Measurements from ENCODE around the gene DAB2IP.

Gene DAB2IP

DNA sequence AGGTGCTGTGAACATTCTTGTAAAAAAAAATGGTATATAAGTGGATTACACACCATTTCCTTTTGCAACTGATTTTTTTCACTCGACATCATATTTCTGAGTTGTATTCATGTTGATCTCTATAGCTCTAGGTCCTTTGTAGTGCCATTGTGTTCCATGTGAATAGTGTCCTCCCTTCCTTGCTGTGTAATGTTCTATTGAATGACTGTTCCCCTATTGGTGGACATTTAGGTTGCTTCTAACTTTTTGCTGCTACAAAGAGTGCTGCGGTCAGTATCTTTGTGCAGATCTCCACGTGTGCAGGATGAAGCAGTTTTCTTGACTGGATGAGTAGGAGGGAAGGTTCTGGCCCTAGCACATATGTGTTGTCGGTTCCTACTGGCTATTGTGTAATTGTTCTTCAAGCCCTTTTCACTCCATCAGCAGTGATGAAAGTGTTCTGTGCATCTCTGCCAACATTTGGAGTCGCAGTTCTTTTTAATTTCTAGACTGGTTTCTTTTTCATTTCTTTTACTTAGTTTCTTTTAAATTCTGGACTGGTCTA, 20.2 kb downstream of the DAB2IP start:
- no peak overlapping the region for H3K9ac ChIP-seq
- H3K4me3 ChIP-seq: no peak overlapping the region
- no peak for TF ChIP-seq Cebpa-rat (IDR thresholded peaks at IDR 0.05)
- H3K9me3 ChIP-seq: no peaks in the 10 kb centered on the region
- no peak overlapping the region for H3K4me2 ChIP-seq
- H4K20me1 ChIP-seq: peaks cover 33% of the 10 kb centered on the region
- H3K27ac ChIP-seq: no peak overlapping the region
- peaks cover 7% of the 10 kb centered on the region for H3K4me1 ChIP-seq
- H3K36me3 ChIP-seq: 0 out of 2 replicates have a peak, but pooled peaks cover 7% of the 10 kb centered on the region
- H3K27me3 ChIP-seq: no peaks in the 10 kb centered on the region

DNA sequence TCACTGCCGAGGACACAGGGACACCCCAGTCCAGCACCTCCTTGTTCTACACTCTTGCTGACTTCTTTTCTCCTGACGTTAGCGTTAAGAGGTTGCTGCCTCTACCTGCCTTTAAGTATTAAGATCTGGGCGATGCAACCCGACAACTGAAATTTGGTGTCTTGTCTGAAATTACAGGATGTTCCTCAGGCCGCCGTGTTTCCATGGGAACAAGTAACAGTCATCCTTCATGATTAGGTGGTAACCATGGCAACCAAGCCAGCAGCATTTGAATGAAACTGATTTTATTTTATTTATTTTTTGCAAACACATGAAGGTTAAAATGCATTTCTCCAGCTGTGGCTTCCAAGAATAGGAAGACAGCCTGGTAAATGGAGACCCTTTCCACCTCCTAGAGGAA, 20.8 kb downstream of the DAB2IP start:
- Histone ChIP-seq H3K36me3 (0 out of 2 replicates have a peak, but pooled peaks cover 7% of the 10 kb centered on the region), H3K27me3 (no peaks in the 10 kb centered on the region), H3K9ac (no peak overlapping the region), H3K27ac (no peak overlapping the region), H3K4me3 (no peak overlapping the region), H3K4me2 (no peak overlapping the region), H3K9me3 (no peaks in the 10 kb centered on the region), H4K20me1 (peaks cover 38% of the 10 kb centered on the region), H3K4me1 (peaks cover 7% of the 10 kb centered on the region)
- no peak for TF ChIP-seq Cebpa-rat (IDR thresholded peaks at IDR 0.05)

DNA sequence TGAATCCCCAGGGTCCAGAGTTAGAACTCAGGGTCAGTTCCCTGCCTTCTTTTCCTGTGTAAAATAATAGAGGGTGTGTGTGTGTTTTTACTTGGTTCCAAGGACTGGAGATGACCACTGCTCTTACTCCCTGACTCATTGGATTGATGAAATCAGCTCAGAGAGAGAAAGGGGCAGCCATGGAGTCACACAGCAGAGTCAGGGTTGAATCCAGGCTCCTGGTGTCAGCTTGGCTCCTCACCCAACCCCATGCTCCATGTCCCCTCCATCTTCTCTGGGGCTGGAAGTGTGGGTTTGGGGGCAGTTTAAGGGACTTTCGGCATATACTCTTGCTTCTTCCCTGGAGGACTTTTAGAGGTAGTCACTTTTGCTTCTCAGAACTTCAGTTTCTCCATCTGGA, 21.6 kb downstream of the DAB2IP start:
- Histone ChIP-seq H3K36me3 (0 out of 2 replicates have a peak, but pooled peaks cover 4% of the 10 kb centered on the region), H3K4me1 (peaks cover 7% of the 10 kb centered on the region), H3K27ac (no peak overlapping the region), H3K27me3 (no peaks in the 10 kb centered on the region), H4K20me1 (peaks cover 38% of the 10 kb centered on the region), H3K4me3 (no peak overlapping the region), H3K9me3 (no peaks in the 10 kb centered on the region), H3K4me2 (0 out of 2 replicates have a peak overlapping the region, but pooled peaks have one; percentile 4), H3K9ac (no peak overlapping the region)
- TF ChIP-seq Cebpa-rat (IDR thresholded peaks at IDR 0.05): no peak

DNA sequence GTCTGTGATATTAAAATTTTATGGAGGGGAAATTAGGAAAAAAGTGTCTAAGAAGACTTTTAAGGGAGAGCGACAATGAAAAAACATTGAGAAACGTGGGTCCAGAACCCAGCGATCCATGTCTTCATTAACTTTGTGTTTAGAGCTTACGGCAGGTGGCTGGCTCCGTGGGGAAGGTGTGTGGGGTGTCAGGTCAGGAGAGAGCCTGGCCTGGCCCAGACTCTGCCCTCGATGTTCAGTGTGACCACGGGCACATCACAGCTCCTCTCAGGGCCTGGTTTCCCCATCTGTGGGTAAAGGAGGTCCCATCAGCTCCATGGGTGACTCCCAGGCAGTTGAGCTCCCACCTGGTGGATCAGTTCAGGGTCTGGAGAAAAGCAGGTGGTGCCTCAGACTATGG, 22.1 kb downstream of the DAB2IP start:
- TF ChIP-seq Cebpa-rat (IDR thresholded peaks at IDR 0.05): no peak
- H3K4me2 ChIP-seq: no peak overlapping the region

DNA sequence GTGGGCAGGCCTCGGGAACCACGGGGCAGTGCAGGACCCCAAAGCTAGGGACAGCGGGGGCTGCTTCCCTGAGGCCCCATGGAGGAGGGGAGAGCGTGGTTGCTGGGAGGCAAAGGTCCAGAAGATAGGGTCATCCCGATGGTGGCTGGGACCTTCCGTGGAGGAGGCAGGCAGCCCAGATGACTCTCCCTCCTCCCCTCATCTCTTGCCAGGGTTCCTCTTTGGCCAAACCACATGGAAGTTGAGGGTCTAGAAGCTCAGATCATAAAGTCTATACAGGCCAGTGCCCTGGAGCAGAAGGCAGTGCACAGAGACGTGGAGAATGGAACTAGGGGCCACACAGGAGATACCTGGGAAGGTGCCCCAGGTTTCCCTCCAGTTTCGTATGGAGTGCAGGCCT, 22.6 kb downstream of the DAB2IP start:
- Histone ChIP-seq H3K4me1 (peaks cover 7% of the 10 kb centered on the region), H3K9me3 (no peaks in the 10 kb centered on the region), H4K20me1 (peaks cover 38% of the 10 kb centered on the region), H3K4me3 (no peak overlapping the region), H3K27me3 (no peaks in the 10 kb centered on the region), H3K4me2 (no peak overlapping the region), H3K36me3 (peaks cover 7% of the 10 kb centered on the region; the same call in 1 of the 2 replicates), H3K9ac (no peak overlapping the region), H3K27ac (no peak overlapping the region)
- no peak for TF ChIP-seq Cebpa-rat (IDR thresholded peaks at IDR 0.05)

More for the DNA sequence above, 22.1 kb downstream of the DAB2IP start:
- peaks cover 7% of the 10 kb centered on the region for H3K4me1 ChIP-seq
- no peak overlapping the region for H3K27ac ChIP-seq
- no peak overlapping the region for H3K9ac ChIP-seq
- H3K9me3 ChIP-seq: no peaks in the 10 kb centered on the region
- peaks cover 3% of the 10 kb centered on the region; the same call in 1 of the 2 replicates for H3K36me3 ChIP-seq
- H3K4me3 ChIP-seq: no peak overlapping the region
- H4K20me1 ChIP-seq: peaks cover 38% of the 10 kb centered on the region
- no peaks in the 10 kb centered on the region for H3K27me3 ChIP-seq

DNA sequence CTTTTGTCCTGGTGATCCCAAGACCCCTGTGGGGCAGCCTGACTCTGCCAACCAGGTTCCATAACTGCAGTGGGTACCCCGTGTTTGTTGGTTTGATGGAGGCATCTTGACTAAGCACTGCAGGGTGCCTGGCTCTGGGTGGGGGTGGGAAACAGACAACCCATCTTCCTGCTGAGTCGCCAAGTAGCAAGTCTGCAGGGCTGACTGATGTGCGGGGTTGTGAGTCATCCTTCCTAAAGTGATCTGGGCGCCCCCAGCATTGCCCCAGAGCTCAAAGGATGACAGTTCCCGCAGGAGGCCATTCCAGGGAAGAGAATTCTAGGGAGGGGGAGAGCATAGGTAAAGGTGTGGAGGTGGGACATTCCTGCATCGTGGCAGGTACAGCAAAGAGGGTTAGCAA, 23.5 kb downstream of the DAB2IP start:
- Histone ChIP-seq H4K20me1 (peaks cover 38% of the 10 kb centered on the region), H3K4me2 (no peak overlapping the region), H3K27ac (no peak overlapping the region), H3K9ac (no peak overlapping the region), H3K36me3 (peaks cover 16% of the 10 kb centered on the region; the same call in 1 of the 2 replicates), H3K9me3 (no peaks in the 10 kb centered on the region), H3K4me1 (peaks cover 7% of the 10 kb centered on the region), H3K4me3 (no peak overlapping the region), H3K27me3 (no peaks in the 10 kb centered on the region)
- no peak for TF ChIP-seq Cebpa-rat (IDR thresholded peaks at IDR 0.05)

DNA sequence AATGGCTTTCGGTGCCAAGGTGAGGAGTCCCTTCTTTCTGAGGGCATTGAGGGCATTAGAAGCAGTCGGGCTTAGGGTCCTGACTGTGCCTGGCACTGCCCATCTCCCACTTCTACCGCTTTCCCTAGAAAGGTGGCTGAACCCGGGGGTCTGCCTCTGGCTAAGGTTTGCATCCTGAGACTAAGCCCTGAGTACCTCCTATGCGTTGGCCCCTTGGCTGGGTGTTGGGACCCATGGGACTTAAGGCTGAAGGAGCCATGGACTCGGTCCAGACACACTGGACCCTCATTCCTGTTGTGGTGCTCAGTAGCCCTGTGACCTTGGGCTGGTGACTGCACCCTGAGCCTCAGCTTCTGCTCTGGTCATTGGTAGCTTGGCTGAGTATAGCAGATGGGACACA, 23.9 kb downstream of the DAB2IP start:
- H3K4me1 ChIP-seq: peaks cover 7% of the 10 kb centered on the region
- no peak overlapping the region for H3K9ac ChIP-seq
- peaks cover 20% of the 10 kb centered on the region; the same call in 1 of the 2 replicates for H3K36me3 ChIP-seq
- H4K20me1 ChIP-seq: peaks cover 38% of the 10 kb centered on the region
- no peak overlapping the region for H3K4me2 ChIP-seq
- no peak overlapping the region for H3K27ac ChIP-seq
- H3K9me3 ChIP-seq: no peaks in the 10 kb centered on the region
- no peak overlapping the region for H3K4me3 ChIP-seq
- TF ChIP-seq Cebpa-rat (IDR thresholded peaks at IDR 0.05): no peak
- no peaks in the 10 kb centered on the region for H3K27me3 ChIP-seq

DNA sequence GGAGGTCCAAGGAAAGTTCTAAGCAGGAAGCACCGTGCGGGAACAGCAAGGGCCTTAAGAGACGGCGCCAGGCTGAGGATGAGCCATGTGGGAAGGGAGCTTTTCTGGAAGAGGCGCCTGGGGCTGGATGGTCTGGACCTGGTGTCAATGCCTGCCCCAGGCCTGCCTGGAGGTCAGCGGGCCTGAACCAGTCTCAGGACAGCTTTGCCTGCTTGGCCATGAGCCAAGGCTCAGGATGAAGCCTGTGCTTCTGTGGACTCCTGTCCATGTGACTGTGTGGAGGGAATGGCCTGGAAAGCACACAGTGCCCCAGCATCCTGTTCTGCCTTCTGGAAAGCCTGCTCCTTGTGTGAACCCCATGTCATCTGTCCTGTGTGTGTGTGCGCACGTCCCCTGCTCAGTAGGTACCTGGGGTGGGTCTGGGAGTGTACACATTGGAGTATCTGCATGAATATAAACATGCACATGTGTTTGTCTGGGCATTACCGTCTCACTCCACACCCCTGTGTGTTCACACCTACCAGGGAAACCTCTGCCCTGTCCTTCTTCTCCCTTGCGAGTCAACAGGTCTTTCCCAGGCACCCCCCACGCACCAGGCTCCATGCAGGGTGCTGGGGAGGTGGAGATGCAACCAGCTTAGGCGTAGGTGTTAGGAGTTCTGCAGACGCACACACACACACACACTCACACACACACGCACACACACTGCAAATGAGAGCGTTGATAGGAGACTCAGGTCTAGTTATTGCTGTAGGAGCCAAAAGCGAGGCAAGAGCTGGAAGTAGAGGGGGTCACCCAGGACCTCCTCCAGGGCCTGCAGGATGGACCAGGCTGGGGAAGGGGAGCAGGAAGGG, 24.8 kb downstream of the DAB2IP start:
- H3K36me3 ChIP-seq: peaks cover 20% of the 10 kb centered on the region; the same call in 1 of the 2 replicates
- no peak overlapping the region for H3K27ac ChIP-seq
- no peak overlapping the region for H3K4me3 ChIP-seq
- no peaks in the 10 kb centered on the region for H3K27me3 ChIP-seq
- H3K4me2 ChIP-seq: no peak overlapping the region
- H3K9ac ChIP-seq: no peak overlapping the region
- TF ChIP-seq Cebpa-rat (IDR thresholded peaks at IDR 0.05): no peak
- H3K4me1 ChIP-seq: peaks cover 7% of the 10 kb centered on the region
- H4K20me1 ChIP-seq: peaks cover 38% of the 10 kb centered on the region
- H3K9me3 ChIP-seq: no peaks in the 10 kb centered on the region

DNA sequence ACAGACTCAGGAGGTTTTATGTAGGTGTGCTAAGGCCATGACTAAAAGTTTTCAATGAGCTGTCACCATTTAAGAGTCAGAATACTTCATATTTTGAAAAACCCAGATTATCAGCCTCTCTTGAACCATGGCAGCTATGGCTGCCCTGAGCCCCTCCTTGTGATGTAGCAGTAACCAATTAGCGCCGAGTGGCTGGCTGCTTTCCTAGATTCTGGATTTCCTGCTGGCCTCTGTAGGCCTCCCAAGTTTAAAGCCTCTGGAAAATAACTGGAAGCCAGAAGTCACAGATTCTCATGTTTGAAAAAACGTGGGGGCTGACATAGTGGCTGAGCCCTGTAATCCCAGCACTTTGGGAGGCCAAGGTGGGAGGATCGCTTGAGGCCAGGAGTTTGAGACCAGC, 25.5 kb downstream of the DAB2IP start:
- H3K4me3 ChIP-seq: no peak overlapping the region
- H3K36me3 ChIP-seq: peaks cover 20% of the 10 kb centered on the region; the same call in 1 of the 2 replicates
- H3K27ac ChIP-seq: no peak overlapping the region
- no peak overlapping the region for H3K9ac ChIP-seq
- H3K4me2 ChIP-seq: no peak overlapping the region
- H3K27me3 ChIP-seq: no peaks in the 10 kb centered on the region
- TF ChIP-seq Cebpa-rat (IDR thresholded peaks at IDR 0.05): no peak
- H3K4me1 ChIP-seq: peaks cover 14% of the 10 kb centered on the region
- no peaks in the 10 kb centered on the region for H3K9me3 ChIP-seq
- H4K20me1 ChIP-seq: peaks cover 38% of the 10 kb centered on the region

DNA sequence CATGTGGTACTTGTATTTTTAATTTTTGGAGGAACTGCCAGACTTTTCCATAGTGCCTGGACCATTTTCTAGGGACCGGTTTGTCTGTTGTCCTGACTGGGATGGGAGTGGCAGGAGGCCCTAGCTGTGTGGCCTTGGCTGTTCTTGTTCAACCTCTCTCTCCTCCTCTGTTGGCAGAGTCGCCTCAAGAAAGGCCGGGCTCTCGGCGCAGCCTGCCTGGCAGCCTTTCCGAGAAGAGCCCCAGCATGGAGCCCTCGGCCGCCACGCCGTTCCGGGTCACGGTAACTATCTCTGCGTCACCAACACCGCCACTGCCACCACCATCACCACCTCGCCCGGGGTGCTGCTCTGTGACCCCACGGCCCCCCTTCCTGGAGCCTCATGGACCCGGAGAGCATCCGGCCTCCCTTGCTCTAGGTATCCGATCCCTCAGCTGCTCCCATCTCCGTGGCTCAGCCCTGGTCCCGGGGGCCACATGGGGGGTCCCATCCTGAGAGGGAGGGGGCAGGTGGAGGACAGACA, 27.1 kb downstream of the DAB2IP start:
- no peak overlapping the region for H3K9ac ChIP-seq
- H4K20me1 ChIP-seq: peaks cover 26% of the 10 kb centered on the region; the same call in 1 of the 2 replicates
- no peak overlapping the region for H3K27ac ChIP-seq
- peaks cover 20% of the 10 kb centered on the region; the same call in 1 of the 2 replicates for H3K36me3 ChIP-seq
- TF ChIP-seq Cebpa-rat (IDR thresholded peaks at IDR 0.05): no peak
- no peak overlapping the region for H3K4me2 ChIP-seq
- H3K4me1 ChIP-seq: peaks cover 23% of the 10 kb centered on the region
- H3K9me3 ChIP-seq: no peaks in the 10 kb centered on the region
- no peaks in the 10 kb centered on the region for H3K27me3 ChIP-seq
- H3K4me3 ChIP-seq: no peak overlapping the region

Measured in BLaER1 (cell line).